Stimulated activated CD4-positive, alpha-beta T cell treated with anti-CD3 and anti-CD28 coated beads, TNF-alpha, amount 100 ng/mL, for 48 hours (primary cell): ENCODE results near the gene CNOT6.
"Not testable (repeated sequence)": the region's sequence is repeated elsewhere in the genome, so short reads cannot be mapped to it uniquely, and the experiment has no call there.

Source experiments
- DNase-seq, 3 donors: peaks; one replicate each; pipeline ENCODE4 v3.0.0-alpha.2; 2020; ENCODE audit warnings: low read depth in 3 of 3

CNOT6 gene

GRCh38 chr5:180470966-180471582, 23.1 kb upstream of the CNOT6 start:
- peak; percentile 8 to 41 (median 19) for DNase-seq

- no peak for DNase-seq
Observed at GRCh38 chr5:180471866-180472265, 22.3 kb upstream of the CNOT6 start.

- no peak for DNase-seq
Observed at GRCh38 chr5:180472269-180472668, 21.9 kb upstream of the CNOT6 start.

- DNase-seq = not testable (repeated sequence)
Observed at GRCh38 chr5:180473386-180473785, 20.8 kb upstream of the CNOT6 start.

- DNase-seq = no peak
Observed at GRCh38 chr5:180474569-180474968, 19.6 kb upstream of the CNOT6 start.

- not testable (repeated sequence) for DNase-seq
Observed at GRCh38 chr5:180475969-180476524, 18.1 kb upstream of the CNOT6 start.

GRCh38 chr5:180484813-180485212, 9.4 kb upstream of the CNOT6 start:
- no peak for DNase-seq

GRCh38 chr5:180486636-180487149, 7.5 kb upstream of the CNOT6 start:
- no peak for DNase-seq

GRCh38 chr5:180487556-180487955, 6.6 kb upstream of the CNOT6 start:
- DNase-seq = no peak

GRCh38 chr5:180491496-180491895, 2.7 kb upstream of the CNOT6 start:
- DNase-seq = no peak

- no peak for DNase-seq
Observed at GRCh38 chr5:180492226-180492903, 1.8 kb upstream of the CNOT6 start.

- peak; percentile 5 to 19 (median 5) for DNase-seq
Observed at GRCh38 chr5:180494510-180495181, 467 bp downstream of the CNOT6 start.

GRCh38 chr5:180495292-180495691, 1.1 kb downstream of the CNOT6 start:
- no peak for DNase-seq

GRCh38 chr5:180495991-180496741, 2.0 kb downstream of the CNOT6 start:
- no peak for DNase-seq

GRCh38 chr5:180496806-180497205, 2.6 kb downstream of the CNOT6 start:
- not testable (repeated sequence) for DNase-seq

GRCh38 chr5:180497865-180498264, 3.7 kb downstream of the CNOT6 start:
- not testable (repeated sequence) for DNase-seq

- no peak for DNase-seq
Observed at GRCh38 chr5:180498378-180498777, 4.2 kb downstream of the CNOT6 start.

- no peak for DNase-seq
Observed at GRCh38 chr5:180499684-180500083, 5.5 kb downstream of the CNOT6 start.

GRCh38 chr5:180500300-180500699, 6.1 kb downstream of the CNOT6 start:
- not testable (repeated sequence) for DNase-seq

GRCh38 chr5:180507661-180508060, 13.5 kb downstream of the CNOT6 start:
- DNase-seq = no peak

- DNase-seq = no peak
Observed at GRCh38 chr5:180515294-180515693, 21.1 kb downstream of the CNOT6 start.

- not testable (repeated sequence) for DNase-seq
Observed at GRCh38 chr5:180515974-180516373, 21.8 kb downstream of the CNOT6 start.
